Endodermal cell (in vitro differentiated cells): ENCODE results near the gene SREBF2. TPM values are rescaled to one million over a fixed set of nuclear protein-coding genes. Genes with fewer than 3 reads are reported as not detected.

Experiments used
- DNase-seq: peaks from one replicate; pipeline ENCODE4 v3.0.0-alpha.2; 2017
- H3K27ac ChIP-seq: 2 replicates; pipeline ENCODE4 v1.5.1; 2013; ENCODE audit warnings: mild to moderate bottlenecking, low read depth, low read length, moderate library complexity
- H3K27me3 ChIP-seq: 2 replicates; pipeline ENCODE4 v1.6.1; 2013; ENCODE audit warnings: mild to moderate bottlenecking, low read length, moderate library complexity; ENCODE audit not compliant: insufficient read depth, control insufficient read depth, poor library complexity, severe bottlenecking
- H3K36me3 ChIP-seq: 2 replicates; pipeline ENCODE4 v1.7.0; 2013; ENCODE audit warnings: mild to moderate bottlenecking, low read length, moderate library complexity; ENCODE audit not compliant: control insufficient read depth, insufficient read depth
- H3K4me1 ChIP-seq: one replicate; pipeline ENCODE4 v1.7.0; 2013; ENCODE audit warnings: low read length; ENCODE audit not compliant: control insufficient read depth, insufficient read depth
- H3K4me3 ChIP-seq: 2 replicates; pipeline ENCODE4 v1.5.1; 2013; ENCODE audit warnings: mild to moderate bottlenecking, low read length, moderate library complexity
- H3K9ac ChIP-seq: 2 replicates; pipeline ENCODE4 v1.6.1; 2013; ENCODE audit warnings: mild to moderate bottlenecking, low read length, moderate library complexity; ENCODE audit not compliant: poor library complexity, severe bottlenecking; ENCODE audit errors: extremely low read depth
- H3K9me3 ChIP-seq: 2 replicates; pipeline ENCODE4 v1.6.1; 2013; ENCODE audit warnings: mild to moderate bottlenecking, low read length, moderate library complexity; ENCODE audit not compliant: control insufficient read depth
- H3K27ac Mint-ChIP-seq: 2 replicates; pipeline ENCODE4 v1.8.0; 2020; ENCODE audit warnings: mixed read lengths
- H3K27me3 Mint-ChIP-seq: 2 replicates; pipeline ENCODE4 v1.8.0; 2021; ENCODE audit warnings: mild to moderate bottlenecking, mixed read lengths; ENCODE audit not compliant: insufficient read depth
- H3K36me3 Mint-ChIP-seq: 2 replicates; pipeline ENCODE4 v1.8.0; 2020; ENCODE audit warnings: low read depth, mixed read lengths
- H3K4me1 Mint-ChIP-seq: 2 replicates; pipeline ENCODE4 v1.8.0; 2020; ENCODE audit warnings: mixed read lengths
- H3K4me3 Mint-ChIP-seq: 2 replicates; pipeline ENCODE4 v1.8.0; 2020; ENCODE audit warnings: mild to moderate bottlenecking, moderate library complexity, mixed read lengths
- H3K9me3 Mint-ChIP-seq: 2 replicates; pipeline ENCODE4 v1.8.0; 2020; ENCODE audit warnings: mild to moderate bottlenecking, mixed read lengths
- CTCF ChIP-seq: fragments of 200-600 bp; sonication (generic); conservative IDR thresholded peaks from 2 replicates; pipeline ENCODE4 v1.5.0; 2021; ENCODE audit warnings: antibody characterized with exemption, mild to moderate bottlenecking
- WGBS, 2 experiments: methylation state at CpG; one replicate each; pipeline versions ENCODE4 v1.1.5 to v1.1.7; 2013; ENCODE audit warnings: missing lambda C conversion rate in 2 of 2, mixed read lengths in 1 of 2; ENCODE audit not compliant: insufficient coverage in 1 of 2, insufficient read length in 1 of 2; 5-methylcytosine and 5-hydroxymethylcytosine counted together
- total RNA-seq, 2 donors: library from RNA; stranded (reverse); fragmentation: NEBNext Ultra II Directional in 1 of 2; extraction: Animal tissue kit (Norgen Biotek cat#: 25700) in 1 of 2; gene quantifications; 2 replicates in 1 of 2; 3 replicates in 1 of 2; pipeline ENCODE4 v1.2.1, GENCODE V29; 2021

The SREBF2 gene
- total RNA-seq, 2 donors from 2014 or later, result 125 to 135 TPM

GRCh38 chr22:41827671-41828070 lies 5.2 kb upstream of the SREBF2 start:
- no peaks in the 10 kb centered on the region for H3K36me3 ChIP-seq
- no peak for DNase-seq
- no peak overlapping the region for H3K27ac ChIP-seq
- no peaks in the 10 kb centered on the region for H3K27me3 ChIP-seq
- no peak overlapping the region for H3K27ac Mint-ChIP-seq
- no peak overlapping the region for H3K4me3 ChIP-seq
- H3K9me3 ChIP-seq, result no peaks in the 10 kb centered on the region
- no peak overlapping the region for H3K9ac ChIP-seq
- H3K9me3 Mint-ChIP-seq, result no peaks in the 10 kb centered on the region
- H3K4me1 ChIP-seq, result peaks cover 4% of the 10 kb centered on the region
- no peak overlapping the region for H3K4me3 Mint-ChIP-seq
- H3K36me3 Mint-ChIP-seq, result peaks cover 16% of the 10 kb centered on the region
- no peaks in the 10 kb centered on the region for H3K27me3 Mint-ChIP-seq
- TF ChIP-seq CTCF, result no peak
- WGBS, 2 experiments, result 92 to 96% methylated on average over 4 to 6 of the region's 6 CpGs
- H3K4me1 Mint-ChIP-seq, result peaks cover 8% of the 10 kb centered on the region

- Histone ChIP-seq H3K27ac (peak overlapping the region; percentile 30), H3K36me3 (no peaks in the 10 kb centered on the region), H3K9ac (no peak overlapping the region), H3K4me3 (no peak overlapping the region), H3K27me3 (no peaks in the 10 kb centered on the region), H3K9me3 (no peaks in the 10 kb centered on the region), H3K4me1 (peaks cover 4% of the 10 kb centered on the region)
- peaks cover 8% of the 10 kb centered on the region for H3K4me1 Mint-ChIP-seq
- DNase-seq, result no peak
- 95 to 100% methylated on average over 4 of the region's 4 CpGs for WGBS, 2 experiments
- TF ChIP-seq CTCF, result no peak
- peaks cover 14% of the 10 kb centered on the region for H3K36me3 Mint-ChIP-seq
- no peak overlapping the region for H3K4me3 Mint-ChIP-seq
- no peaks in the 10 kb centered on the region for H3K9me3 Mint-ChIP-seq
- H3K27ac Mint-ChIP-seq, result no peak overlapping the region
- H3K27me3 Mint-ChIP-seq, result no peaks in the 10 kb centered on the region
These were observed 4.4 kb upstream of the SREBF2 start for GRCh38 chr22:41828516-41828915.

GRCh38 chr22:41830174-41830573 lies 2.7 kb upstream of the SREBF2 start:
- H3K4me3 Mint-ChIP-seq, result no peak overlapping the region
- peak; percentile 56 for TF ChIP-seq CTCF
- H3K4me1 Mint-ChIP-seq, result peaks cover 17% of the 10 kb centered on the region
- H3K4me1 ChIP-seq, result peaks cover 4% of the 10 kb centered on the region
- H3K9me3 ChIP-seq, result no peaks in the 10 kb centered on the region
- no peaks in the 10 kb centered on the region for H3K27me3 ChIP-seq
- no peaks in the 10 kb centered on the region for H3K36me3 ChIP-seq
- H3K9ac ChIP-seq, result no peak overlapping the region
- H3K4me3 ChIP-seq, result no peak overlapping the region
- 95 to 100% methylated on average over 1 to 3 of the region's 3 CpGs for WGBS, 2 experiments
- no peak overlapping the region for H3K27ac ChIP-seq
- H3K36me3 Mint-ChIP-seq, result peaks cover 9% of the 10 kb centered on the region
- peak; percentile 63 for DNase-seq
- peak overlapping the region; percentile 74 for H3K27ac Mint-ChIP-seq
- H3K27me3 Mint-ChIP-seq, result no peaks in the 10 kb centered on the region
- no peaks in the 10 kb centered on the region for H3K9me3 Mint-ChIP-seq
